ENCODE results near the gene NUPR2. TPM values are rescaled to one million over a fixed set of nuclear protein-coding genes. Genes with fewer than 3 reads are reported as not detected.
A peak's percentile ranks its signal among the peaks of the same experiment; 100 is the strongest.
"Not testable (repeated sequence)": the region's sequence is repeated elsewhere in the genome, so short reads cannot be mapped to it uniquely, and the experiment has no call there.

Gene NUPR2
- total RNA-seq, 1 donor = not detected

- TF ChIP-seq CTCF (IDR thresholded peaks at IDR 0.05; ENCODE audit: insufficient read depth, low read length) = no peak
- no peak for DNase-seq (ENCODE audit: low read depth)
- no peak overlapping the region for H3K4me3 ChIP-seq (ENCODE audit: low read depth, low read length)
These were observed 34.4 kb downstream of the NUPR2 start for GRCh38 chr7:56081626-56082340.

GRCh38 chr7:56080726-56081435 is 35.3 kb downstream of the NUPR2 start:
- not testable (repeated sequence) for H3K4me3 ChIP-seq (ENCODE audit: low read depth, low read length); DNase-seq (ENCODE audit: low read depth)

GRCh38 chr7:56079450-56080185 is 36.6 kb downstream of the NUPR2 start:
- peak; percentile 83 for TF ChIP-seq CTCF (IDR thresholded peaks at IDR 0.05; ENCODE audit: insufficient read depth, low read length)
- peak; percentile 68 for DNase-seq (ENCODE audit: low read depth)
- no peak overlapping the region for H3K4me3 ChIP-seq (ENCODE audit: low read depth, low read length)

GRCh38 chr7:56078196-56078595 is 38.0 kb downstream of the NUPR2 start:
- no peak overlapping the region for H3K4me3 ChIP-seq (ENCODE audit: low read depth, low read length)
- no peak for DNase-seq (ENCODE audit: low read depth)
- TF ChIP-seq CTCF (IDR thresholded peaks at IDR 0.05; ENCODE audit: insufficient read depth, low read length) = no peak

GRCh38 chr7:56077681-56078080 is 38.5 kb downstream of the NUPR2 start:
- no peak for TF ChIP-seq CTCF (IDR thresholded peaks at IDR 0.05; ENCODE audit: insufficient read depth, low read length)
- no peak for DNase-seq (ENCODE audit: low read depth)
- no peak overlapping the region for H3K4me3 ChIP-seq (ENCODE audit: low read depth, low read length)

GRCh38 chr7:56074371-56074791 is 41.8 kb downstream of the NUPR2 start:
- no peak overlapping the region for H3K4me3 ChIP-seq (ENCODE audit: low read depth, low read length)
- peak; percentile 89 for TF ChIP-seq CTCF (IDR thresholded peaks at IDR 0.05; ENCODE audit: insufficient read depth, low read length)
- DNase-seq (ENCODE audit: low read depth) = peak; percentile 86

GRCh38 chr7:56066376-56066775 is 49.8 kb downstream of the NUPR2 start:
- DNase-seq (ENCODE audit: low read depth); H3K4me3 ChIP-seq (ENCODE audit: low read depth, low read length): not testable (repeated sequence)

Other genes with a start within 250 kb of the NUPR2 start
- gene ZNF713, start 229.0 kb downstream of the NUPR2 start, total RNA-seq (ENCODE audit: low replicate concordance) = 2.9 and 16.8 TPM in 2 replicates
- 9.0 and 15.8 TPM in 2 replicates for gene MRPS17, start 164.5 kb downstream of the NUPR2 start, total RNA-seq (ENCODE audit: low replicate concordance)
- 32.2 and 55.0 TPM in 2 replicates for gene NIPSNAP2, start 151.8 kb downstream of the NUPR2 start, total RNA-seq (ENCODE audit: low replicate concordance)
- gene PSPH, start 65.0 kb downstream of the NUPR2 start, total RNA-seq (ENCODE audit: low replicate concordance) = 48.8 and 84.3 TPM in 2 replicates
- gene CCT6A, start 64.7 kb downstream of the NUPR2 start, total RNA-seq (ENCODE audit: low replicate concordance) = 188 and 193 TPM in 2 replicates
- 177 and 199 TPM in 2 replicates for gene SUMF2, start 52.1 kb downstream of the NUPR2 start, total RNA-seq (ENCODE audit: low replicate concordance)
- 2.3 and 3.4 TPM in 2 replicates for gene PHKG1, start 23.5 kb downstream of the NUPR2 start, total RNA-seq (ENCODE audit: low replicate concordance)
- 175 and 348 TPM in 2 replicates for gene CHCHD2, start 9.9 kb downstream of the NUPR2 start, total RNA-seq (ENCODE audit: low replicate concordance)